Astrocyte (in vitro differentiated cells and primary cell): ENCODE results near the gene THADA. TPM values are rescaled to one million over a fixed set of nuclear protein-coding genes. Genes with fewer than 3 reads are reported as not detected.

Source experiments
- DNase-seq: peaks from one replicate; pipeline ENCODE4 v3.0.0-alpha.2; 2010; ENCODE audit warnings: low read depth
- FAIRE-seq: peaks from 2 replicates; lab custom pipeline; 2011; peaks lifted over from hg19 to GRCh38; lab: Jason Lieb, UNC
- H2AFZ ChIP-seq: 2 replicates; pipeline ENCODE4 v1.6.0; 2012; ENCODE audit warnings: low read depth, low read length, inconsistent platforms
- H3K27ac ChIP-seq: 2 replicates; pipeline ENCODE4 v1.5.1; 2011; ENCODE audit warnings: low read depth, low read length, inconsistent platforms
- H3K27me3 ChIP-seq: 2 replicates; pipeline ENCODE4 v1.6.0; 2011; ENCODE audit warnings: low read length, inconsistent platforms; ENCODE audit not compliant: insufficient read depth
- H3K36me3 ChIP-seq: 2 replicates; pipeline ENCODE4 v1.5.1; 2011; ENCODE audit warnings: low read length, inconsistent platforms; ENCODE audit not compliant: insufficient read depth
- H3K4me1 ChIP-seq: 2 replicates; pipeline ENCODE4 v1.5.1; 2011; ENCODE audit warnings: low read length, inconsistent platforms; ENCODE audit not compliant: insufficient read depth
- H3K4me2 ChIP-seq: 2 replicates; pipeline ENCODE4 v1.6.0; 2012; ENCODE audit warnings: low read length, inconsistent platforms
- H3K4me3 ChIP-seq: 2 replicates; pipeline ENCODE4 v1.5.1; 2011; ENCODE audit warnings: low read depth, mild to moderate bottlenecking, low read length, inconsistent platforms; ENCODE audit not compliant: insufficient read depth
- H3K79me2 ChIP-seq: 2 replicates; pipeline ENCODE4 v1.6.0; 2012; ENCODE audit warnings: mild to moderate bottlenecking, low read length, inconsistent platforms; ENCODE audit not compliant: insufficient read depth
- H3K9ac ChIP-seq: 2 replicates; pipeline ENCODE4 v1.6.0; 2012; ENCODE audit warnings: mild to moderate bottlenecking, low read length, inconsistent platforms
- H3K9me3 ChIP-seq: 2 replicates; pipeline ENCODE4 v1.5.1; 2012; ENCODE audit warnings: low read depth, mild to moderate bottlenecking, low read length, inconsistent platforms; ENCODE audit not compliant: insufficient read depth
- H4K20me1 ChIP-seq: 2 replicates; pipeline ENCODE4 v1.6.0; 2012; ENCODE audit warnings: low read length, inconsistent platforms; ENCODE audit not compliant: insufficient read depth
- H3K27ac Mint-ChIP-seq: one replicate; pipeline ENCODE4 v1.8.0; 2021; ENCODE audit warnings: mild to moderate bottlenecking, mixed read lengths; ENCODE audit not compliant: unreplicated experiment
- H3K27me3 Mint-ChIP-seq: one replicate; pipeline ENCODE4 v1.8.0; 2021; ENCODE audit warnings: low read depth, mixed read lengths; ENCODE audit not compliant: unreplicated experiment
- H3K36me3 Mint-ChIP-seq: one replicate; pipeline ENCODE4 v1.8.0; 2021; ENCODE audit warnings: low read depth, mixed read lengths; ENCODE audit not compliant: unreplicated experiment
- H3K4me1 Mint-ChIP-seq: one replicate; pipeline ENCODE4 v1.8.0; 2021; ENCODE audit warnings: low read depth, mixed read lengths; ENCODE audit not compliant: unreplicated experiment
- H3K4me3 Mint-ChIP-seq: one replicate; pipeline ENCODE4 v1.8.0; 2021; ENCODE audit warnings: mild to moderate bottlenecking, moderate library complexity, mixed read lengths; ENCODE audit not compliant: unreplicated experiment
- H3K9me3 Mint-ChIP-seq: one replicate; pipeline ENCODE4 v1.8.0; 2021; ENCODE audit warnings: mild to moderate bottlenecking, mixed read lengths; ENCODE audit not compliant: unreplicated experiment
- CTCF ChIP-seq: IDR thresholded peaks from 2 replicates; pipeline ENCODE4 v1.5.1; 2011; ENCODE audit warnings: low read depth, mild to moderate bottlenecking, inconsistent platforms, low read length, moderate library complexity; ENCODE audit not compliant: insufficient read depth
- EZH2 ChIP-seq: IDR thresholded peaks from 2 replicates; pipeline ENCODE4 v1.6.1; 2012; ENCODE audit warnings: mild to moderate bottlenecking, low read length, inconsistent platforms; ENCODE audit not compliant: insufficient read depth
- total RNA-seq: library from RNA; stranded (reverse); gene quantifications from 2 replicates; pipeline ENCODE4 v1.2.1, GENCODE V29; 2021

THADA gene
- total RNA-seq, 1 donor from 2014 or later = 16.2 TPM

GRCh38 chr2:43228756-43229659, 366.8 kb downstream of the THADA start:
- no peaks in the 10 kb centered on the region for H3K27me3 ChIP-seq
- peaks cover 20% of the 10 kb centered on the region for H3K4me1 ChIP-seq
- FAIRE-seq (no peak), DNase-seq (peak; percentile 43)
- H3K27me3 Mint-ChIP-seq = no peaks in the 10 kb centered on the region
- H3K9me3 ChIP-seq = no peaks in the 10 kb centered on the region
- no peak overlapping the region for H3K27ac ChIP-seq
- H3K36me3 Mint-ChIP-seq = peaks cover 3% of the 10 kb centered on the region
- H4K20me1 ChIP-seq = peaks cover 10% of the 10 kb centered on the region
- peaks cover 16% of the 10 kb centered on the region for H3K4me1 Mint-ChIP-seq
- no peak overlapping the region for H3K9ac ChIP-seq
- H3K4me2 ChIP-seq = peak overlapping the region; percentile 9
- H3K9me3 Mint-ChIP-seq = no peaks in the 10 kb centered on the region
- peaks cover 28% of the 10 kb centered on the region for H3K79me2 ChIP-seq
- H3K36me3 ChIP-seq = peaks cover 4% of the 10 kb centered on the region
- H3K27ac Mint-ChIP-seq = peak overlapping the region; percentile 20
- TF ChIP-seq EZH2 (no peak), CTCF (no peak)
- no peak overlapping the region for H2AFZ ChIP-seq
- peak overlapping the region; percentile 42 for H3K4me3 Mint-ChIP-seq
- no peak overlapping the region for H3K4me3 ChIP-seq

- Histone ChIP-seq H3K4me2 (peak overlapping the region; percentile 93), H2AFZ (no peak overlapping the region), H3K9ac (no peak overlapping the region), H3K27ac (no peak overlapping the region), H3K27me3 (no peaks in the 10 kb centered on the region), H3K79me2 (peaks cover 35% of the 10 kb centered on the region), H3K4me3 (no peak overlapping the region), H4K20me1 (peaks cover 16% of the 10 kb centered on the region), H3K9me3 (no peaks in the 10 kb centered on the region), H3K36me3 (peaks cover 4% of the 10 kb centered on the region), H3K4me1 (peaks cover 20% of the 10 kb centered on the region)
- no peak overlapping the region for H3K27ac Mint-ChIP-seq
- no peak for FAIRE-seq
- no peaks in the 10 kb centered on the region for H3K27me3 Mint-ChIP-seq
- peak overlapping the region; percentile 80 for H3K4me3 Mint-ChIP-seq
- no peak for TF ChIP-seq CTCF
- no peak for TF ChIP-seq EZH2
- DNase-seq = no peak
- no peaks in the 10 kb centered on the region for H3K9me3 Mint-ChIP-seq
- H3K36me3 Mint-ChIP-seq = peaks cover 8% of the 10 kb centered on the region
- peaks cover 16% of the 10 kb centered on the region for H3K4me1 Mint-ChIP-seq
These were observed 367.5 kb downstream of the THADA start for GRCh38 chr2:43228321-43228751.
